T-helper 22 cell (primary cell): ENCODE data around the gene ZBTB17.
"Not testable (repeated sequence)": the region's sequence is repeated elsewhere in the genome, so short reads cannot be mapped to it uniquely, and the experiment has no call there.

Source experiments
- DNase-seq: peaks from one replicate; pipeline ENCODE4 v3.0.0-alpha.2; 2020; ENCODE audit warnings: low read depth

ZBTB17 gene

DNA sequence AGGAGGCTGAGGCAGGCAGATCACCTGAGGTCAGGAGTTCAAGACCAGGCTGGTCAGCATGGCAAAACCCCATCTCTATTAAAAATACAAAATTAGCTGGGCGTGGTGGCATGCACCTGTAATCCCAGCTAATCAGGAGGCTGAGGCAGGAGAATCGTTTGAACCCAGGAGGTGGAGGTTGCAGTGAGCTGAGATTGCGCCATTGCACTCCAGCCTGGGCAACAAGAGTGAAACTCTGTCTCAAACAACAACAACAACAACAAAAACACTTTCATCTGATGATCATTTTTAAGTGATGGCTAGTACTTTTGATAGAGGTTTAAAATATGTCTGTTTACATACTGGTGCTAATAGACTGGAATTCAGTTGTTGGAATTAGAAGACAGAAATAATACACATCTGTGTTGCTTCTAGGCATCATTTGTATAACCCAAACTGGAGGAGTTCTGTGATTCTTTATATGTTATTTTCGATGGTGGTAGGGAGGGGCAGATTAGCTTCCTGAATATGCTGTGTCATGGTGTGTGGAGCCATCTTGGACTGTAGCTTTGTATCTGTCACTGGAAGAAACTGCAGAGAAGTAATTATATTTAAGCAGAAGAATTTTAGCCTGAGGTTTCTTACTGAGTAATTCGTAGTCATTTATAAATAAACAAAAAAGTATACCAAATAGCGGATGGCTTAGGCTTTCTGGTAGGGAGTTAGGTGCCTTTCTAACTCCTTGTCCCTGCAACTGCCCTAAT is 82.9 kb downstream of the ZBTB17 start:
- not testable (repeated sequence) for DNase-seq
